Osteocyte (in vitro differentiated cells): ENCODE data around the gene FN3K. TPM values are rescaled to one million over a fixed set of nuclear protein-coding genes. Genes with fewer than 3 reads are reported as not detected.
"Not testable (repeated sequence)": the region's sequence is repeated elsewhere in the genome, so short reads cannot be mapped to it uniquely, and the experiment has no call there.

ENCODE experiments used
- DNase-seq: peaks from one replicate; pipeline ENCODE4 v3.0.0; 2021; ENCODE audit warnings: mixed read lengths; ENCODE audit not compliant: unreplicated experiment; ENCODE audit errors: extremely low spot score
- H3K27ac Mint-ChIP-seq: one replicate; pipeline ENCODE4 v1.8.0; 2021; ENCODE audit warnings: mild to moderate bottlenecking, mixed read lengths; ENCODE audit not compliant: unreplicated experiment
- H3K27me3 Mint-ChIP-seq: one replicate; pipeline ENCODE4 v1.8.0; 2021; ENCODE audit warnings: mixed read lengths; ENCODE audit not compliant: unreplicated experiment
- H3K36me3 Mint-ChIP-seq: one replicate; pipeline ENCODE4 v1.8.0; 2021; ENCODE audit warnings: mixed read lengths; ENCODE audit not compliant: unreplicated experiment
- H3K4me1 Mint-ChIP-seq: one replicate; pipeline ENCODE4 v1.8.0; 2021; ENCODE audit warnings: mixed read lengths; ENCODE audit not compliant: unreplicated experiment
- H3K4me3 Mint-ChIP-seq: one replicate; pipeline ENCODE4 v1.8.0; 2021; ENCODE audit warnings: mild to moderate bottlenecking, moderate library complexity, mixed read lengths; ENCODE audit not compliant: unreplicated experiment
- H3K9me3 Mint-ChIP-seq: one replicate; pipeline ENCODE4 v1.8.0; 2021; ENCODE audit warnings: mixed read lengths; ENCODE audit not compliant: unreplicated experiment
- CTCF ChIP-seq: fragments of 200-600 bp; sonication (generic); IDR thresholded peaks from 2 replicates; pipeline ENCODE4 v1.5.0; 2021; ENCODE audit warnings: antibody characterized with exemption, mild to moderate bottlenecking, moderate library complexity
- total RNA-seq: library from RNA; stranded (reverse); gene quantifications from 2 replicates; pipeline ENCODE4 v1.2.1, GENCODE V29; 2021

FN3K gene
- total RNA-seq, 1 donor from 2014 or later, result 25.2 TPM

- DNase-seq, result no peak
- no peak for TF ChIP-seq CTCF
- Mint-ChIP-seq H3K9me3 (no peaks in the 10 kb centered on the region), H3K27me3 (no peaks in the 10 kb centered on the region), H3K4me3 (no peak overlapping the region), H3K4me1 (no peaks in the 10 kb centered on the region), H3K27ac (no peak overlapping the region), H3K36me3 (peaks cover 28% of the 10 kb centered on the region)
Measured at GRCh38 chr17:82769041-82769440, 33.6 kb downstream of the FN3K start.

- no peak for DNase-seq
- Mint-ChIP-seq H3K27ac (no peak overlapping the region), H3K27me3 (no peaks in the 10 kb centered on the region), H3K4me1 (peaks cover 1% of the 10 kb centered on the region), H3K36me3 (peaks cover 25% of the 10 kb centered on the region), H3K4me3 (no peak overlapping the region), H3K9me3 (no peaks in the 10 kb centered on the region)
- TF ChIP-seq CTCF, result no peak
Measured at GRCh38 chr17:82772026-82772425, 36.6 kb downstream of the FN3K start.

DNA sequence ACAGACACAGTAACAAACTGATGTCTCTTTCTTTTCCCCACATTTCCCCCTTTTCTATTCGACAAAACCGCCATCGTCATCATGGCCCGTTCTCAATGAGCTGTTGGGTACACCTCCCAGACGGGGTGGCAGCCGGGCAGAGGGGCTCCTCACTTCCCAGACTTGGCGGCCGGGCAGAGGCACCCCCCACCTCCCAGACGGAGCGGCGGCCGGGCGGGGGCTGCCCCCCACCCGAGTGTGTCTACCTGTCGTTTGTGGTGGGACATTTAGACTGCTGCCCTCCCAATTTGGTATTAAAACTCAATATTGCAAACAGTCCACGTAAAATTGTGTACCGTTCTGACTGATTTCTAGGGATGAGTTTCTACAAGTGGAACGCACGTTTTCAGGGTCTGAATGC, 39.0 kb downstream of the FN3K start:
- not testable (repeated sequence) for H3K4me1 Mint-ChIP-seq, H3K27ac Mint-ChIP-seq, DNase-seq, H3K27me3 Mint-ChIP-seq, H3K4me3 Mint-ChIP-seq, H3K9me3 Mint-ChIP-seq
- peaks cover 14% of the 10 kb centered on the region for H3K36me3 Mint-ChIP-seq

DNA sequence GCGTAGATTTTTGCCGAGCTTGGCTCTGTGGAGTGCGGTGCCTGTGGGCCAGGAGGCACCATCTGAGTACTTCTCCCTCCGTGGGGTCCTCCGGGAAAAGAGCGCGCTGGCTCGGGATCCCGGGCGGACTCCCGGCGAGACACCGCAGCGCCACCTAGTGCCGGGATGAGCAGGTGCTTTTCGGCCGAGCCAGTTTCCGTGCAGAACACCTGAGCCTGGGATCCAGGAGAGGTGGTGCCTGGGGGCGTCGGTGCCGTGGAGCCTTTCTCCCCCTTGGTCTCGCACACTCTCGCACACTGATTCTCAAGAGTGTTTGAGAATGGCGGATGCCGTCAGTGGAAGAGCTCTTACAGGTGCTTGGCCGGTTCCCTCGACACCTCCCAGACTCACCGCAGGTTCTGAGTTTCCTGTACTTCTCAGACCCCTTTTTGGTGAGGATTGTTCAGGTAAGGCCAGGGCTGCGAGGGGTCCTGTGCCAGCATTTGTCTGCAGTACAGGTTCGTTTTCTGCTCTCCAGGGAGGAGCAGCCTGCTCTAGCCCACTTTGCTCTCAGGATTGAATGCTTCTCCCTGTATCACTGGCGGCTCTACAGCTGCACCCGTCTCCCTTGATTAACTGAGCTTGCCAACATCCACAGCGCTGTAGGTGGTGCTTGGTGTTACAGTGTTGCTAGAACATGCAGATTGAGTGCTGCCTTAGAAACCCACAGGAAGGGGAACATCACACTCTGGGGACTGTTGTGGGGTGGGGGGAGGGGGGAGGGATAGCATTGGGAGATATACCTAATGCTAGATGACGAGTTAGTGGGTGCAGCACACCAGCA, 39.8 kb downstream of the FN3K start:
- DNase-seq, result peak; percentile 89
- H3K36me3 Mint-ChIP-seq, result peaks cover 11% of the 10 kb centered on the region
- no peaks in the 10 kb centered on the region for H3K9me3 Mint-ChIP-seq
- no peak overlapping the region for H3K4me3 Mint-ChIP-seq
- peak; percentile 82 for TF ChIP-seq CTCF
- H3K4me1 Mint-ChIP-seq, result peaks cover 1% of the 10 kb centered on the region
- H3K27me3 Mint-ChIP-seq, result no peaks in the 10 kb centered on the region
- H3K27ac Mint-ChIP-seq, result no peak overlapping the region

DNA sequence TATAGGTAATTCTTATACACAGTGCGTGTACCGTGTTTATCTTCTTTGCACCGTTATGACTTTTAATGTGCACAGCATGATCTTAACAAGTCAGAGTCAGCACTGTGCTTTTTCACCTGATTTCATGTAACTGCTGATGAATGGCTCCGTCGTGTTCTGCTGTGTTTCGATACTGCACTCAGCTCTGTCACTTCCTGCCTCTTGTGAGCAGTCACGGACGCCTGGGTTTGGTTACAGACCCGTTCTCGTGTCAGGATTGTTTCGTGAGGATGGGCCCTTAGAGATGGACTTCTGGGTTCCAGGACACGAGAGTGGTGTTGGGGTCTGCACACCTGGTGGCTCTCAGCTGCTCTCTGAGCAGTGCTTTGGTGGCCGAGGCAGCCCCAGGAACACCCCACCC, 41.0 kb downstream of the FN3K start:
- H3K9me3 Mint-ChIP-seq, result no peaks in the 10 kb centered on the region
- H3K4me1 Mint-ChIP-seq, result peaks cover 1% of the 10 kb centered on the region
- H3K36me3 Mint-ChIP-seq, result peaks cover 11% of the 10 kb centered on the region
- no peak for TF ChIP-seq CTCF
- H3K4me3 Mint-ChIP-seq, result no peak overlapping the region
- no peak for DNase-seq
- no peaks in the 10 kb centered on the region for H3K27me3 Mint-ChIP-seq
- H3K27ac Mint-ChIP-seq, result no peak overlapping the region
